ENCODE measurements around the gene ZNF423.

The ZNF423 gene

GRCh38 chr16:49855822-49856671 lies at the start of gene ZNF423:
ZNF423 (minus strand) TSS chr16:49856112; CDS start chr16:49855774, 338 bp downstream.
- in situ Hi-C loops (cut with MboI; ENCODE audit: low sequenced_read_pairs, unreplicated experiment): no loop called here
- no peak for DNase-seq (ENCODE audit: low spot score)
- TF ChIP-seq, protein P1, sequence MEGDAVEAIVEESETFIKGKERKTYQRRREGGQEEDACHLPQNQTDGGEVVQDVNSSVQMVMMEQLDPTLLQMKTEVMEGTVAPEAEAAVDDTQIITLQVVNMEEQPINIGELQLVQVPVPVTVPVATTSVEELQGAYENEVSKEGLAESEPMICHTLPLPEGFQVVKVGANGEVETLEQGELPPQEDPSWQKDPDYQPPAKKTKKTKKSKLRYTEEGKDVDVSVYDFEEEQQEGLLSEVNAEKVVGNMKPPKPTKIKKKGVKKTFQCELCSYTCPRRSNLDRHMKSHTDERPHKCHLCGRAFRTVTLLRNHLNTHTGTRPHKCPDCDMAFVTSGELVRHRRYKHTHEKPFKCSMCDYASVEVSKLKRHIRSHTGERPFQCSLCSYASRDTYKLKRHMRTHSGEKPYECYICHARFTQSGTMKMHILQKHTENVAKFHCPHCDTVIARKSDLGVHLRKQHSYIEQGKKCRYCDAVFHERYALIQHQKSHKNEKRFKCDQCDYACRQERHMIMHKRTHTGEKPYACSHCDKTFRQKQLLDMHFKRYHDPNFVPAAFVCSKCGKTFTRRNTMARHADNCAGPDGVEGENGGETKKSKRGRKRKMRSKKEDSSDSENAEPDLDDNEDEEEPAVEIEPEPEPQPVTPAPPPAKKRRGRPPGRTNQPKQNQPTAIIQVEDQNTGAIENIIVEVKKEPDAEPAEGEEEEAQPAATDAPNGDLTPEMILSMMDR (IDR thresholded peaks at IDR 0.05; ENCODE audit: borderline replicate concordance, control extremely low read depth, extremely low read depth, insufficient read depth, missing control alignments): no peak

DNA sequence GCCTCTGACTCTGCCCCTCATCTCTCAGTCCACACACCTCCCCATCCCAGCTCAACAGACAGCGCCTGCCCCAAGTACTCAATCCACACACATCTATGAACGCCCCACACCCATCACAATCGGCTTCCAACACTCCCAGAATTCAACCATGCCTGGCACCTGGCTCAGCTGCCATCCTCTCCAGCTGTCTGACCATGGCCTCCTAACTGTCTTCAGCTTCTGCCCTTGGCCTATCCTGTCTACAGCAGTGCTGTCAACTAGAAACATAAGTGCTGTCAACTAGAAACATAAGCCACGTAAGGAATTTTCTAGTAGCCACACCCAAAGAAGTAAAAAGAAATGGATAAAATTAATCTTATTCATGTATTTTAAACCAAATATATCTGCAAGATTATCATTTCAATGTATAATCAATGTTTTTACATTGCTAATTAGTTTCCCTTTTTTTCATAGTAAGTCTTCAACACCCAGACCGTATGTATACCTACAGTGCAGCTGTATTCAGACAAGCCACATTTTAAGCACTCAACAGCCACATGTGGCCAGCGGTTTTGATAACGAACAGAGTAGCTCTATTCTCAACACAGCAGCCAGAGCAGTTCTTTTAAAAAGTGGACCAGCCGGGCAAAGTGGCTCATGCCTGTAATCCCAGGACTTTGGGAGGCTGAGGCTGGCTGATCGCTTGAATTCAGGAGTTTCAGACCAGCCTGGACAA lies 48.6 kb upstream of the ZNF423 start:
- in situ Hi-C loops (cut with MboI; ENCODE audit: low sequenced_read_pairs, unreplicated experiment): loop anchor here (25.0 kb wide), 1 partner anchor 108 kb away; no protein-coding TSS in a partner anchor
- TF ChIP-seq, protein P1 (IDR thresholded peaks at IDR 0.05; ENCODE audit: borderline replicate concordance, control extremely low read depth, extremely low read depth, insufficient read depth, missing control alignments): no peak
- no peak for DNase-seq (ENCODE audit: low spot score)

DNA sequence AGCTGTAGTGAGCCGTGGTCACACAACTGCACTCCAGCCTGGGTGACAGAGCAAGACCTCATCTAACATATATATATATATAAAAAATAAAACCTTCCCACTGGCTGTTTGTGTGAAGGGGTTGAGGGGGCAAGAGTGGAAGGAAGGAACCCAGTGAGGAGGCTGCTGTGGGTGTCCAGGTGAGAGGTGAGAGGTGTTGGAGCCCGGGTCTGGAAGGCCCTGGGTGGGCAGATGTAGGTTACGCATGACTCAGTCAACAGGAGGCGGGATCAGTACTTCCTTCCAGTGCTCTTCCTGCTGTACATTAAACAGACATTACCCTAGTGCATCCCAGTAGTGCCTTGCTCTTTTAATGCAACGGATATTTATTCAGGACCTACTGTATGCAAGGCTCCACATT lies 47.0 kb upstream of the ZNF423 start:
- TF ChIP-seq, protein P1 (IDR thresholded peaks at IDR 0.05; ENCODE audit: borderline replicate concordance, control extremely low read depth, extremely low read depth, insufficient read depth, missing control alignments): no peak
- in situ Hi-C loops (cut with MboI; ENCODE audit: low sequenced_read_pairs, unreplicated experiment): loop anchor here (25.0 kb wide), 1 partner anchor 109 kb away; no protein-coding TSS in a partner anchor
- DNase-seq (ENCODE audit: low spot score): no peak

DNA sequence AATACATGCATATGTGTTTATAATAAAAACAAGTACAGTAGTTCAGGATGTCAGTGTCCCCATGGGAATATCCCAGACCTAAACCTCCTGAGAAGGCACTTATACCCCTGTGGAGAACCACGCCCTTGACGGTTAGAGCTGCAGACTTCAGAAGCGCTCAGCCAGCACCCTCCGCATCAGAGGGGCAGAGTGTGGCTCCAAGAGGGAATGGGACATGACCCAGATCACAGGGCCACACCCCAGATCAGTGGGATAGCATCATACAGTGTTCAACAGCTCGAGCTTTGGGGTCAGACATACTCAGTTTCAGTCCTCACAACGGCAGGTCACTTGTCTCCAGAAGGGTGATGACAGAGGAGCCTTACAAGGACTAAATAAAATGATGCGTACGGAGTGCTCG lies 45.8 kb upstream of the ZNF423 start:
- in situ Hi-C loops (cut with MboI; ENCODE audit: low sequenced_read_pairs, unreplicated experiment): loop anchor here (25.0 kb wide), 1 partner anchor 111 kb away; no protein-coding TSS in a partner anchor
- DNase-seq (ENCODE audit: low spot score): no peak
- TF ChIP-seq, protein P1 (IDR thresholded peaks at IDR 0.05; ENCODE audit: borderline replicate concordance, control extremely low read depth, extremely low read depth, insufficient read depth, missing control alignments): no peak

DNA sequence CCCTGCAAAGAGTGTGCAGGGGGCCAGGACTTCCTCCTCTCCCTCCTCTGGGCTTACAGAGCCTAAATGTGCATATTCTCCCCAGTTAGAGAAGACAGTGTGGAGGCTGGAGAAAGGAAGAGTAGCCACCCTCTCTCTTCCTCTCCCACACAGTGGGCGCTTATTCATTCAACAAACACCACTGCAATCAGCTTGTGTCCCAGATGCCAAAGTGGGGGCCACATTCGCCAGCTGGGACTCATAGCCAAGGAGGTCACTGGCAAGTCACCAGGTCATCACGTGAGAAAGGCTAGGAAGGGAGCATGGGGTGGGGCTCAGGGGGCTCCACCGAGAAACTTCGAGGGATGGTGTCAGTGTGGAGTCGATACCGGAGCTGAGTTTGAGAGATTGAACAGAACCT lies 45.0 kb upstream of the ZNF423 start:
- TF ChIP-seq, protein P1 (IDR thresholded peaks at IDR 0.05; ENCODE audit: borderline replicate concordance, control extremely low read depth, extremely low read depth, insufficient read depth, missing control alignments): no peak
- in situ Hi-C loops (cut with MboI; ENCODE audit: low sequenced_read_pairs, unreplicated experiment): loop anchor here (25.0 kb wide), 1 partner anchor 111 kb away; no protein-coding TSS in a partner anchor
- DNase-seq (ENCODE audit: low spot score): no peak

GRCh38 chr16:49899991-49900695 lies 44.2 kb upstream of the ZNF423 start:
- in situ Hi-C loops (cut with MboI; ENCODE audit: low sequenced_read_pairs, unreplicated experiment): loop anchor here (25.0 kb wide), 1 partner anchor 112 kb away; no protein-coding TSS in a partner anchor
- DNase-seq (ENCODE audit: low spot score): no peak
- TF ChIP-seq, protein P1 (IDR thresholded peaks at IDR 0.05; ENCODE audit: borderline replicate concordance, control extremely low read depth, extremely low read depth, insufficient read depth, missing control alignments): no peak
